DND-41 (cell line): ENCODE measurements around the gene ZNF652.

ENCODE experiments used
- CTCF ChIP-seq: IDR thresholded peaks from 2 replicates; pipeline ENCODE4 v1.5.1; 2012; ENCODE audit warnings: borderline replicate concordance, low read length, moderate library complexity, mild to moderate bottlenecking; ENCODE audit not compliant: poor library complexity, severe bottlenecking; ENCODE audit errors: extremely low read depth
- EZH2 ChIP-seq: IDR thresholded peaks from 3 replicates; pipeline ENCODE4 v1.6.1; 2012; ENCODE audit warnings: borderline replicate concordance, low read depth, mild to moderate bottlenecking, moderate library complexity, low read length, inconsistent platforms; ENCODE audit not compliant: severe bottlenecking

- TF ChIP-seq CTCF (no peak), EZH2 (no peak)
Measured at GRCh38 chr17:49369089-49369488, 7.0 kb upstream of the ZNF652 start.
